Measurements from ENCODE around the gene COPG1. TPM values are rescaled to one million over a fixed set of nuclear protein-coding genes. Genes with fewer than 3 reads are reported as not detected.

Gene COPG1
- total and polyA plus RNA-seq, 9 of the 15 experiments (the other 6 are each of a cell fraction or from before 2014, with no cell fraction given): 40.3 to 105 (median 62.4) TPM

- intact Hi-C loops (cut with micrococcal nuclease) (loop anchor here (2.0 kb wide), 1 partner anchor 36 kb away; no protein-coding TSS in a partner anchor), in situ Hi-C loops (cut with MboI) (no loop called here)
- FAIRE-seq (no peak), ATAC-seq (peak; percentile 73), DNase-seq (ENCODE audit: extremely low read depth in 1 of 4, low spot score in 3 of 4) (peak; percentile 31 to 67 (median 42))
- peak overlapping the region; percentile 83 to 98 for H3K9ac ChIP-seq (ENCODE audit: insufficient read depth in 1 of 2, low read depth in 2 of 2, low read length in 2 of 2)
- TSS peak; percentile 44 for BruUV-seq (replicated peaks)
- no peaks in the 10 kb centered on the region for H3K9me3 ChIP-seq (replicated peaks; ENCODE audit: control insufficient read depth, insufficient read depth, low read depth, low read length)
- CTCF ChIA-PET (ENCODE audit: low intra/inter-chr PET ratio): interaction anchor here (0.6 kb wide), 1 partner anchor 404 kb away, joined by 3 read pairs; no protein-coding TSS in a partner anchor
- peak overlapping the region; percentile 81 for H3K4me3 ChIP-seq
- POLR2A ChIA-PET: interaction anchor here (0.6 to 2.3 kb wide), 6 partner anchors 10 to 122 kb away, joined by 3 to 12 read pairs (median 3); a partner anchor contains a TSS
- no peaks in the 10 kb centered on the region for H3K27me3 ChIP-seq (ENCODE audit: control insufficient read depth in 2 of 2, insufficient read depth in 2 of 2, low read length in 2 of 2)
- peaks cover 42% of the 10 kb centered on the region; the same call in 2 of the 3 replicates for H3K36me3 ChIP-seq (ENCODE audit: control insufficient read depth, insufficient read depth, low read length)
- H4K20me1 ChIP-seq (replicated peaks; ENCODE audit: control insufficient read depth, insufficient read depth, low read length): no peaks in the 10 kb centered on the region
- H3K27ac ChIP-seq (ENCODE audit: extremely low read depth, low read depth, low read length): peak overlapping the region; percentile 87
- peak overlapping the region; percentile 95 for H3K4me2 ChIP-seq (ENCODE audit: insufficient read depth, low read length)
- WGBS (ENCODE audit: insufficient coverage, low coverage, missing lambda C conversion rate): 3% methylated on average over 30 of the region's 82 CpGs
- H3K4me1 ChIP-seq (replicated peaks in 1 of 2; ENCODE audit: control insufficient read depth in 2 of 2, insufficient read depth in 2 of 2, low read length in 2 of 2): peaks cover 10 to 12% of the 10 kb centered on the region in 2 experiments; a peak in 4 of 5 replicates
- H3K79me2 ChIP-seq (ENCODE audit: control insufficient read depth, insufficient read depth, low read length): peaks cover 20% of the 10 kb centered on the region
- H2AFZ ChIP-seq (ENCODE audit: low read depth, low read length): peak overlapping the region; percentile 87
- no peaks in the 10 kb centered on the region for H3K9me1 ChIP-seq (ENCODE audit: control insufficient read depth, insufficient read depth, low read length)
- TF ChIP-seq KDM5B (IDR thresholded peaks at IDR 0.05; ENCODE audit: insufficient replicate concordance, low read depth, low read length): no peak
- TF ChIP-seq NCOA6 (IDR thresholded peaks at IDR 0.05): 0 out of 2 replicates have a peak, but pooled peaks have one; percentile 51
- no peak for TF ChIP-seq FOXA3 (CRISPR knock-in tag; conservative IDR thresholded peaks at IDR 0.05 in 1 of 2, IDR thresholded peaks at IDR 0.05 in 1 of 2)
- no peak for TF ChIP-seq ELF1 (tag; IDR thresholded peaks at IDR 0.05)
- TF ChIP-seq CHD2 (IDR thresholded peaks at IDR 0.05; ENCODE audit: low read depth, low read length): peak; percentile 38; the same call in 1 of the 2 replicates
- no peak for TF ChIP-seq IRF2 (CRISPR knock-in tag; IDR thresholded peaks at IDR 0.05)
- TF ChIP-seq GATAD2B (IDR thresholded peaks at IDR 0.05; ENCODE audit: borderline replicate concordance): no peak
- TF ChIP-seq ZNF707 (CRISPR knock-in tag; conservative IDR thresholded peaks at IDR 0.05): no peak
- TF ChIP-seq ZNF717 (CRISPR knock-in tag; IDR thresholded peaks at IDR 0.05): no peak
- TF ChIP-seq ZZZ3 (IDR thresholded peaks at IDR 0.05): no peak
- TF ChIP-seq STAT5B (CRISPR knock-in tag; IDR thresholded peaks at IDR 0.05): no peak
- TF ChIP-seq, protein P1, sequence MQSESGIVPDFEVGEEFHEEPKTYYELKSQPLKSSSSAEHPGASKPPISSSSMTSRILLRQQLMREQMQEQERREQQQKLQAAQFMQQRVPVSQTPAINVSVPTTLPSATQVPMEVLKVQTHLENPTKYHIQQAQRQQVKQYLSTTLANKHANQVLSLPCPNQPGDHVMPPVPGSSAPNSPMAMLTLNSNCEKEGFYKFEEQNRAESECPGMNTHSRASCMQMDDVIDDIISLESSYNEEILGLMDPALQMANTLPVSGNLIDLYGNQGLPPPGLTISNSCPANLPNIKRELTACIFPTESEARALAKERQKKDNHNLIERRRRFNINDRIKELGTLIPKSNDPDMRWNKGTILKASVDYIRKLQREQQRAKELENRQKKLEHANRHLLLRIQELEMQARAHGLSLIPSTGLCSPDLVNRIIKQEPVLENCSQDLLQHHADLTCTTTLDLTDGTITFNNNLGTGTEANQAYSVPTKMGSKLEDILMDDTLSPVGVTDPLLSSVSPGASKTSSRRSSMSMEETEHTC (IDR thresholded peaks at IDR 0.05): no peak
- TF ChIP-seq SRSF1 (IDR thresholded peaks at IDR 0.05; ENCODE audit: low read depth, low read length): no peak
- TF ChIP-seq GTF2F1 (IDR thresholded peaks at IDR 0.05; ENCODE audit: low read depth, low read length): no peak
- TF ChIP-seq PHF20 (IDR thresholded peaks at IDR 0.05; ENCODE audit: partially characterized antibody): no peak
- TF ChIP-seq NFYB (IDR thresholded peaks at IDR 0.05; ENCODE audit: extremely low read depth, insufficient read length): no peak
- TF ChIP-seq, protein P2, sequence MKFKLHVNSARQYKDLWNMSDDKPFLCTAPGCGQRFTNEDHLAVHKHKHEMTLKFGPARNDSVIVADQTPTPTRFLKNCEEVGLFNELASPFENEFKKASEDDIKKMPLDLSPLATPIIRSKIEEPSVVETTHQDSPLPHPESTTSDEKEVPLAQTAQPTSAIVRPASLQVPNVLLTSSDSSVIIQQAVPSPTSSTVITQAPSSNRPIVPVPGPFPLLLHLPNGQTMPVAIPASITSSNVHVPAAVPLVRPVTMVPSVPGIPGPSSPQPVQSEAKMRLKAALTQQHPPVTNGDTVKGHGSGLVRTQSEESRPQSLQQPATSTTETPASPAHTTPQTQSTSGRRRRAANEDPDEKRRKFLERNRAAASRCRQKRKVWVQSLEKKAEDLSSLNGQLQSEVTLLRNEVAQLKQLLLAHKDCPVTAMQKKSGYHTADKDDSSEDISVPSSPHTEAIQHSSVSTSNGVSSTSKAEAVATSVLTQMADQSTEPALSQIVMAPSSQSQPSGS (CRISPR knock-in tag; IDR thresholded peaks at IDR 0.05): no peak
- TF ChIP-seq, protein P3, sequence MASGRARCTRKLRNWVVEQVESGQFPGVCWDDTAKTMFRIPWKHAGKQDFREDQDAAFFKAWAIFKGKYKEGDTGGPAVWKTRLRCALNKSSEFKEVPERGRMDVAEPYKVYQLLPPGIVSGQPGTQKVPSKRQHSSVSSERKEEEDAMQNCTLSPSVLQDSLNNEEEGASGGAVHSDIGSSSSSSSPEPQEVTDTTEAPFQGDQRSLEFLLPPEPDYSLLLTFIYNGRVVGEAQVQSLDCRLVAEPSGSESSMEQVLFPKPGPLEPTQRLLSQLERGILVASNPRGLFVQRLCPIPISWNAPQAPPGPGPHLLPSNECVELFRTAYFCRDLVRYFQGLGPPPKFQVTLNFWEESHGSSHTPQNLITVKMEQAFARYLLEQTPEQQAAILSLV (tag; IDR thresholded peaks at IDR 0.05): no peak
Observed at GRCh38 chr3:129278966-129279906, 29.8 kb downstream of the COPG1 start.

All from K562 (cell line).